ENCODE data around the gene SIRT3.

SIRT3 gene

GRCh38 chr11:276219-276618 lies 40.1 kb upstream of the SIRT3 start:
- no peaks in the 10 kb centered on the region for H3K9me2 ChIP-seq (replicated peaks; ENCODE audit: insufficient read depth, low read length)
- H3K4me1 ChIP-seq (ENCODE audit: low read length): no peaks in the 10 kb centered on the region
- no peaks in the 10 kb centered on the region for H3K9me3 ChIP-seq (replicated peaks; ENCODE audit: insufficient read depth, low read length)
- H4K20me1 ChIP-seq (ENCODE audit: insufficient read depth, low read length): no peaks in the 10 kb centered on the region
- H3K9ac ChIP-seq (ENCODE audit: low read length): no peak overlapping the region
- DNase-seq: no peak
- H3K27ac ChIP-seq (ENCODE audit: low read length): no peak overlapping the region
- H3K4me3 ChIP-seq (ENCODE audit: low read length): no peak overlapping the region
- H3K27me3 ChIP-seq (replicated peaks; ENCODE audit: insufficient read depth, low read length): peaks cover 7% of the 10 kb centered on the region; the same call in 1 of the 2 replicates
- H3K4me2 ChIP-seq (ENCODE audit: low read depth, low read length): no peak overlapping the region
- no peaks in the 10 kb centered on the region for H3F3A ChIP-seq (ENCODE audit: insufficient read depth, low read length)
- H3K36me3 ChIP-seq (replicated peaks; ENCODE audit: insufficient read depth, low read length): no peaks in the 10 kb centered on the region
- no peak overlapping the region for H2AFZ ChIP-seq (ENCODE audit: low read length)
- no peak for TF ChIP-seq CTCF (IDR thresholded peaks at IDR 0.05; ENCODE audit: low read length)
- TF ChIP-seq EZH2phosphoT487 (IDR thresholded peaks at IDR 0.05; ENCODE audit: low read length): no peak
- no peak for TF ChIP-seq EZH2 (optimal IDR thresholded peaks at IDR 0.05; ENCODE audit: low read depth, low read length)
- H3K79me2 ChIP-seq (ENCODE audit: low read length): no peaks in the 10 kb centered on the region

- Histone ChIP-seq H3K36me3 (replicated peaks; ENCODE audit: insufficient read depth, low read length) (no peaks in the 10 kb centered on the region), H3K27ac (ENCODE audit: low read length) (no peak overlapping the region), H2AFZ (ENCODE audit: low read length) (no peak overlapping the region), H3K27me3 (replicated peaks; ENCODE audit: insufficient read depth, low read length) (no peaks in the 10 kb centered on the region), H3K9me2 (replicated peaks; ENCODE audit: insufficient read depth, low read length) (no peaks in the 10 kb centered on the region), H3F3A (ENCODE audit: insufficient read depth, low read length) (peaks cover 22% of the 10 kb centered on the region), H3K9ac (ENCODE audit: low read length) (no peak overlapping the region), H4K20me1 (ENCODE audit: insufficient read depth, low read length) (no peaks in the 10 kb centered on the region), H3K9me3 (replicated peaks; ENCODE audit: insufficient read depth, low read length) (no peaks in the 10 kb centered on the region), H3K4me3 (ENCODE audit: low read length) (no peak overlapping the region), H3K4me2 (ENCODE audit: low read depth, low read length) (no peak overlapping the region), H3K4me1 (ENCODE audit: low read length) (peaks cover 6% of the 10 kb centered on the region; the same call in 1 of the 2 replicates), H3K79me2 (ENCODE audit: low read length) (peaks cover 6% of the 10 kb centered on the region; the same call in 1 of the 2 replicates)
- no peak for DNase-seq
- TF ChIP-seq CTCF (IDR thresholded peaks at IDR 0.05; ENCODE audit: low read length): no peak
- no peak for TF ChIP-seq EZH2 (optimal IDR thresholded peaks at IDR 0.05; ENCODE audit: low read depth, low read length)
- TF ChIP-seq EZH2phosphoT487 (IDR thresholded peaks at IDR 0.05; ENCODE audit: low read length): no peak
Observed at GRCh38 chr11:272931-273198, 36.7 kb upstream of the SIRT3 start.

GRCh38 chr11:272195-272930 lies 36.2 kb upstream of the SIRT3 start:
- no peak overlapping the region for H3K9ac ChIP-seq (ENCODE audit: low read length)

More at GRCh38 chr11:272195-272930, 36.2 kb upstream of the SIRT3 start:
- Histone ChIP-seq H3K79me2 (ENCODE audit: low read length) (peaks cover 6% of the 10 kb centered on the region; the same call in 1 of the 2 replicates), H3K4me1 (ENCODE audit: low read length) (peaks cover 6% of the 10 kb centered on the region; the same call in 1 of the 2 replicates), H3K36me3 (replicated peaks; ENCODE audit: insufficient read depth, low read length) (no peaks in the 10 kb centered on the region), H3K4me3 (ENCODE audit: low read length) (no peak overlapping the region), H4K20me1 (ENCODE audit: insufficient read depth, low read length) (no peaks in the 10 kb centered on the region), H3K4me2 (ENCODE audit: low read depth, low read length) (no peak overlapping the region), H3K27ac (ENCODE audit: low read length) (no peak overlapping the region), H2AFZ (ENCODE audit: low read length) (no peak overlapping the region), H3K9me3 (replicated peaks; ENCODE audit: insufficient read depth, low read length) (no peaks in the 10 kb centered on the region), H3K9me2 (replicated peaks; ENCODE audit: insufficient read depth, low read length) (no peaks in the 10 kb centered on the region), H3F3A (ENCODE audit: insufficient read depth, low read length) (peaks cover 27% of the 10 kb centered on the region), H3K27me3 (replicated peaks; ENCODE audit: insufficient read depth, low read length) (no peaks in the 10 kb centered on the region)
- DNase-seq: no peak
- no peak for TF ChIP-seq CTCF (IDR thresholded peaks at IDR 0.05; ENCODE audit: low read length)
- no peak for TF ChIP-seq EZH2phosphoT487 (IDR thresholded peaks at IDR 0.05; ENCODE audit: low read length)
- TF ChIP-seq EZH2 (optimal IDR thresholded peaks at IDR 0.05; ENCODE audit: low read depth, low read length): no peak
